Effector CD4-positive, alpha-beta T cell (primary cell): Measurements from ENCODE around the gene TANC2.

Source experiments
- DNase-seq: peaks from one replicate; pipeline ENCODE4 v3.0.0-alpha.2; 2020
- total RNA-seq: gene quantifications from one replicate; lab custom pipeline; 2026; lab: John Stamatoyannopoulos, UW

Gene TANC2
- total RNA-seq = 11.3 reads per million, percentile 34 among the genes with 10 or more reads in this experiment

DNA sequence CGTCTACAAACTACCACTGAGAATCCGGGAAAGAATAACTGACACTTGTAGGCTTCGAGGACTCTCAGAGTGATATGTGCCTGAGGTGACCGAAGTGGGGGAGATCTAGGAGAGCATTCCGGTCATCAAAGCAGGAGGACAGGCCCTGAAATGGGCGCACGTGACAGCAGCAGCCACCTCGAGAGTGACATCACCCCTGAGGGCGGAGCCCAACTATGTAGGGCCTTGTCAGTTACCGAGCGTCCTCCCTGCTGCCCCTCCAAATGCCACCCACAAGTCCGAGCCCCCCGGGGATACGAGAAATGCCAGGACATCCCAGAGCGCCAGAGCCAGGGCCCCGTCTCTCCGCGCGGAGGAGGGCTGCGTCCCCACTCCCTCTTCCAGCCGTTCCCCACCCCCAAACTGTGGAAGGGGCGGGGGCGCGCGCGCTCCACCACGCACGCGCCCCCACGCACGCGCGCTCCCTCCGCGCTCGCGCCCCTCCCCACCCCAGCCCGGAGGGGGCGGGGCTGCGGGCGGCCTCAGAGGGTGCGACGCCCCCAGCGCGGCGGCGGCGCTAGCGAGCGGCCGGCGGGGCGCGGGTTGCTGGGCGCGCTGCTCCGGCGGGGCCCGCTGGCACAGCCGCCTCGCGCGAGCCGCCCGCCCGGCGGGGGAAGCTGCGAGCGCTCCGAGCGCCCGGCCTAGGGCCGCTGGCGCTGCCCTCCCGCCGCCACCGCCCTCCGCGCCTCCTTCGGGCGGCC is at the start of gene TANC2:
TANC2 (plus strand) TSS at position 550 of the 740 bp plus-strand sequence. CDS start 43,325 bp downstream, outside the sequence.
- DNase-seq = peak; percentile 67

DNA sequence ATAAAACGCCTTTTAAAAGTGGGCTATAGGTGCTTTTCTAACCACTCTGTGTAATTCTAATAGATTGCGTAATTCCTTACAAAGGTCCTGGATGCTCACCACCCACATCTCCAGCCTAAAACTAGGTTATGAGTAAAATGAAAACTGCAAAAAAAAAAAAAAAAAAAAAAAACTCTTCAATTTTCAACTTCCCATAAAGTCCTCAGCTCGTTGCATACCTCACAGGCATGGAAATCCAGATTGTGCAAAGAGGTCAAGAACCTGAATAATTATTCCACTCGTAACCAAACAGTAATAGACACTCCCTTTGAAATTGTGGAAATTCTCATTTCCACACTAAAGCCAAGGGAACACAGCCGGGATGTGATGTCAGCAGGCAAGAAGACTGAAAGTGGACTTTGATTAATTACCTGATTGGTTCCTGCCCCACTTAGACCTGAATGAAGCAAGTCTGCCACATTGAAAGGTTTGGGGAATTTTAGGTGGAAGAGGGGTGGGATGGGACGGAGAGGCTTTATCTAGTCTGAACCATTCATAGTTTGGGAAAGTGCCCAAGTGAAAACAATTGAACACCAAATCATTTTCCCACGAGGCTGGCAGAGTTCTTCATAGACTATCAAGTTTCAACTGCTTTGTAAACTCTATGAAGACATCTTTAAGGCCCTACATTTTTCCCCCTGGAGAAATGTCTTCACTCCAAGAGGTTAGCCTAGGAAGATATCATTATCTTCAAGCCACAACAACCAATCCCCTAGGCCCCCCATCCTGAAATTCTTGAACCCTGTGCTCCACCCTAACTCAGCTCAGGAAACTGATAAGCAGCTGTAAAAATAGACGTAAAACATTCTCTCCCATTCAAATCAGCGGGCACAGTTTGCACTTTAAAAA is 49.1 kb upstream of the TANC2 start:
- DNase-seq = no peak

DNA sequence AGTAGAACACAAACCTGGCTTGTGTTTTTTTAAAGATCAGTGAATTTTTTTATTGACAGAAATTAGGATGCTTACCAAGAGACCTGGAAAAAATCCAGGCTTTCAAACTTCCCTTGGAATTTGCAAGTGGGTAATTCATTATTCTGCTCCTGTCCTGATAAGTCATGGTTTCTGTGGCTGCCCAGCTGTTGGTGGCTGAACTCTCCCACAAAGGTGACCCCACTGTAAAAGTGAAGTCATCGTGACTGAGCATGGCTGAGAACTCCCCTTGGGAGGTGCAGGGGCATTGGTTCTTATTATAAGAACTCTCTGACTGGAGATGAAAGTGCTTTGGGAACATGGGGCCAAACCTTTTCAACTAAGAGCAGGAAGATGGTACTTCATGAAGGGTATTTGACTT is 46.6 kb upstream of the TANC2 start:
- DNase-seq = no peak

DNA sequence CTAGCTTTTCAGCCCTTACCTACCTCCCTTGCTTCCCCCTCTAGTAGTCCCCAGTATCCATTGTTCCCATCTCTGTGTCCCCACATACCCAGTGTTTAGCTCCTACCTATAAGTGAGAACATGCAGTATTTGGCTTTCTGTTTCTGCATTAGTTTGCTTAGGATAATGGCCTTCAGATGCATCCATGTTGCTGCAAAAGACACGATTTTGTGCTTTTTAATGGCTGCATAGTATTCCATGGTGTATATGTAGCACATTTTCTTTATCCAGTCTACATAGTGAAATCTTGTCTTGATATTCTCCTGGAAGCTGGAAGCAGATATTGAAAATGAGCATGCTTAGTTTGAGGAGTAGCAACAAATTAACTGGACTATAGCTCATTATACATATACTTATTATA is 45.7 kb upstream of the TANC2 start:
- DNase-seq = no peak

DNA sequence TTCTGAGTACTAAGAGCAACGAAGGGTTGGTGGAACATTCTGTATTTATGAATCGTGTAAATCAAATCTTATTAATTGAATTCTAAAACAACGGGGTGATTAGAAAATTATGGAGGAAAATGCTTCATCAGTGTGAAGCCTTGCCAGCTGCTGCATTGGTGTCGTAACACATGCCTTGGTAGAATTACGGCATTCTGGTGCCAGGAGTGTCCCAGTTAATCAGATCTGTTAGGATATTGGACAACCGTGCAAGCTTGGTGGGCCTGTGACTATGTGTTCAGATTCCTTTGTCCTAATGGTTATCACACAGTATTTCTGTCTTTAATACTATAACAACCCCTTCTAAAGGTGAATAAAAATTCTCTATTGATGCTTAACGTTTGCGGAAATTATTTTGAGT is 44.2 kb upstream of the TANC2 start:
- no peak for DNase-seq

DNA sequence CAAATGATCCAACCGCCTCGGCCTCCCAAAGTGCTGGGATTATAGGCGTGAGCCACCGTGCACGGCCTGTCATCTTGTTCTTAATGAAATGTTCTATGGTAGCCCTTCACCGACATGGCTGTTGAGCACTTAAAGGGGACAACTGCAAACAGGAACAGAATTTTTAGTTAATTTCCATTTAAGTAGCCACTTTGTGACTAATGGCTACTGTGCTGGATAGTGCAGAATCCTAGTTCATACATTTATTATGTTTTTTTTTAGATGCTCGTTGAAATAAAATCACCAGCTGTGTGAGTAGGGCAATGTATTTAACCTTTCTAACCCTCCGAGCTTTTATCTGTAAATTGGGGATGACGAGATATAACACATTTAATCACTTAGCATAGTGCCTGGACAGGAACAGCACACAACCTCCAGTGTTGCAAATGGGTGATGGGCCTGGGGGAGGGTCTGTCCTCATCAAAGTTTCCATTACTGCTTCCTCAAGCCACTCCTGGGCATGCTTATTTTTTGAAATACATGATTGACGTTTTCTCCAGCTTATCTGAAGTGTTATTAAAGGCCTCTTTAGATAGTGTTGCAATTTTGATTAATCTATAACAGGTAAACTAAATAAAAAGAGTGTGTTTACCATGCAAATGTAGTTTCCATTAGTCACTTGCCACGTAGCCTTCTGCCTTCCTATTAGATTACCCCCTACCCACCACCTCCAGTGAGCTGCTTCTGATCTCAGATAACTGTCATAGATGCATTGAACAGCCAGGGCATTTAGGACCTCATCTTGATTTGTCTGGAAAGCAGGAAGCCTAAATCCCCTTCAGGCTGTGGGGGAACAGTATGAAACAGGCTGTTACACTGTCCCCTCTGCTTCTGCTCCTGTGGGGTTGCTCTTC is 42.5 kb upstream of the TANC2 start:
- no peak for DNase-seq

DNA sequence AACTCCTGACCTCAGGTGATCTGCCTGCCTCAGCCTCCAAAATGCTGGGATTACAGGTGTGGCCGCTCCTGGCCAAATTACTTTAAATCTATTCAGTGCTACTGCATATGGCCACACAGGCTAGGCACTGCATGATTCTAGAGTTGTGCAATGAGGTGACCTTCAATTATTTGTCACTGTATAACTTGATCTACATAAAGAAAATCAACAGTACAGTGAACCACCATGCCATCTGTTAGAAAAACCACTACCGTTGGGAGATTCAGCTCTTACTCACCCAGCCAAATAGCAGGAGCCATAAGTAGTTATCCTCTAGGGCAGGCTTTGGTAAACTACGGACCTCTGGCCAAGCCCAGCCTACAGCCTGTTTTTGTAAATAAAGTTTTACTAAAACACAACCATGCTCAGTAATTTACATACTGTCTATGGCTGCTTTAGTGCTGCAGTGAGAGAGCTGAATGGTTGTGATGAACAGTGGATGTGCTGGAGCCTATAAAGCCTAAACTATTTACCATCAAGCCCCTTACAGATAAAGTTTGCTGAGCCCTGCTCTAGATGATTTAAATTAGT is 40.7 kb upstream of the TANC2 start:
- no peak for DNase-seq

DNA sequence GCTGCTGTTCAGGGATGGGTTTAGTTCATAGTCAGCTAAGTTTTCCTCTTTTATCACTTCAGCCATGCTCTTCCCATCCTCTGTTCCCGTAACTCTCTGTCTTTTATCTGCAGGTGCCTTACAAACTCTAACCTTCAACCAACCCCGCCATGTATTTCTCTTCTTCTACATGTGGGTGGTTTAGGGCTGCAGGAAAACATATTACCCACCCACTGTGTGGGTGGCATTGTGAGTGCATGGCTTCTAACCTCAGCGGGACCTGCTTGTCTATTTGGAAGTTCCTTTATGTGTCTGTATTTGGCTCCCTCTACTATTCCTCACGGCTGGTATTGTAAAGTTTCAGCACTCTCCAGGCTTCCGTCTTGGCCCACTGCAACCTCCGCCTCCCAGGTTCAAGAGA is 39.0 kb upstream of the TANC2 start:
- DNase-seq = no peak

DNA sequence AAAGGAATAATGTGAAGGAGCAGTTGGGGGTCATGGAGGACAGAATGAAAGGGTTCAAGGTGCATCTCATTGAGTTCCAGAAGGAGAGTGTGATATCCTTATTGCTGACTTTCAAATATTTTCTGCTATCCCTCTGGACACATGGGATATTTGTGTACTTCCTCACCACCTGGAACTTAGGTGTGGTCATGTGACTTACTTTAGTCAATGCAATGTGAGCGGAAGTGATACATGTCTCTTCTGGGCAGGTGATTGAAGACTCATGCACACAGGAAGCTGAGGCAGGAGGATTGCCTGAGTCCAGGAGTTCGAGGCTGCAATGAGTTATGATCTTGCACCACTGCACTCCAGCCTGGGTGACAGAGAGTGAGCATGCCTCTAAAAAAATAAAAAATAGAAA is 36.7 kb upstream of the TANC2 start:
- no peak for DNase-seq

DNA sequence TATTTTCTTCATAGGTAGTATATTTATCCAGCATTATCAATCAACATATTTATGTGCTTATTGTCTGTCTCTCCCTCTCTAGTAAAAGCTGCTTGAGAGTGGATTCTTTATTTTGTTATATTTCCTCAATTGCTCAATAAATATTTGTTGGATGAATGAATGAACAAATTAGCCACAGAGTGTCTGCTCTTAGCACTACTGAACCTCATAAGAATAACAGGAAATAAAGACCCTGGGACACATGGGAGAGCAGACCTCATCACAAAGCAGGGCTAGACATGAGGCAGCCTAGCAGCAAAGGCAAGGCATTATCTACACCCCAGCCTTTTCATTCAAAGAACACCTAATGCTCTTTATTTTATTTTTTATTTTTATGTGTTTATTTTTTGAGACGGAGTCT is 34.9 kb upstream of the TANC2 start:
- no peak for DNase-seq

DNA sequence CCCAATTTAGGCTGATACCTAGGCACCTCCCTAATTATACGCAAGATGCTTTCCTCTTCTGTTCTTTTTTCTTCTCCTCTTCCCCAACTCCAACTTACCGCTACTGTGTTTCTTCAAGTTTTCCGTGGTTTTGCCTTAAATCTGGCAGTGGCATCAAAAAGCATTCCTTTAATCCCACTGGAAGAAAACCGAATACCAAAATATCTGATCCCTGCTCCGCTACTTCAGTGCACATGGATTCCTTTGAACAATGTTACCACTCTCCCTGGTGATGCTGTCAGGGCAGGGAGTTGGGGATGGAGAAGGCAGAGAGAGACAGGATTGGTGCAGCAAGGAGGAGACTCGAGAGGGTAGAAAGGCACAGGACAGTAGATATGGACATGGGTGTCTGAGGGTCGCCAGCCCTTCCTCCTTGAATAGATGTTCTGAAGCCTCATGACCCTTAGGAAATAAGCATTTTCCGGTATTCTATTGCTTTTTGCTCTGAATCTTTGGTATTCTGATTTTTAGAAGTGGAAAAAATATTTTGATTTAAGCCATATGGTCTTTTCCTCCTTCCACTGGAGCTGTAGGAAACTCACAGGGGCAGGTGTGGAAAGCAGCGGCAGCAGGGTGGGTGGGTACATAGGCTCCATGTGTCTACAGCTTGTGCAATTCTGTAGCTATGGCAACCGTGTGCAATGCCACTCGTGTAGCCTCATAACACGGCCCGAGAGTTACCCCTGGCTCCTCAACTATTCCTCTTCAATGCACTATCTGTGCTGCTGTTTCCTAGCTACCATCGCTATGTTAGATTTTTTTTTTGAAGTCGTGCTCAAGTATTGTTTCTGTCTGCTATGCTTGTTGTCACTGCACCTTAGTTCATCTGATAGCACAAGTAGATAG is 32.3 kb upstream of the TANC2 start:
- DNase-seq = no peak

DNA sequence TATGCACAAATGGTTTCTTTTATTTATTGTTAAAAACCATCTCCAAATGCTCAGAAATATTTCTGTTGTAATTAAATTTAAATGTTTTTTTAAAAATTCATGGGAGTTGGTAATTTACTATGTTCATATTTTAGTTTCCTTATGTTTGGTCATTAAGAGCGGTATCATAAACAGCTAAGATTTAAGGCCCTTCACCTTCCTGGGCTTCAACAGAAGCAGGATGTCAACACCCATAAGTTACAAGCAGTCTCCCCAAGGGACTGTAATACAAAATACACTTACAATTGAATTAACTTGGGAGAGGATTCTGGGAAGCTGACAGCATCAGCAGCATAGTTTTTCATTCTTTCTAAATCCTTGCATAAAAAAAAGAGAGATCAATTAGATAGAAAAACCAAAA is 30.9 kb upstream of the TANC2 start:
- DNase-seq = no peak

DNA sequence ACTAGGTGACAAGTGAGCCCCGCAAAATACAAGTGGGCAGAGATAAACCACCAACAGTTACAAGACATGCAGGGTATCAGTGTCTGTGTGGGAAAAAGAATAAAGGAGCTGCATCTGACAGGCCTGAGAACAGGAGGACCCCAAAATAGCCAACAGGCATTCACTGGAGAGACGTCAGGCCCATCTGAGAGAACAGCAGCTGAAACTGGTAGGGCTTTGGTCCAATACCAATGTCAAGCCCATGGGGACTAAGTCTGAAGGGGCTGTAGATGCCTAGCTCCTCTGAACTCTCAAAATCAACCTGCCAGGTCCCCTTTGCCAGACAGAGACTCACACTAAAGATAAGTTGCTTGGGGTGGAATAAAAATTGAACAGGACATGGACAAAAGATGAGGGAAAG is 30.5 kb upstream of the TANC2 start:
- DNase-seq = no peak

DNA sequence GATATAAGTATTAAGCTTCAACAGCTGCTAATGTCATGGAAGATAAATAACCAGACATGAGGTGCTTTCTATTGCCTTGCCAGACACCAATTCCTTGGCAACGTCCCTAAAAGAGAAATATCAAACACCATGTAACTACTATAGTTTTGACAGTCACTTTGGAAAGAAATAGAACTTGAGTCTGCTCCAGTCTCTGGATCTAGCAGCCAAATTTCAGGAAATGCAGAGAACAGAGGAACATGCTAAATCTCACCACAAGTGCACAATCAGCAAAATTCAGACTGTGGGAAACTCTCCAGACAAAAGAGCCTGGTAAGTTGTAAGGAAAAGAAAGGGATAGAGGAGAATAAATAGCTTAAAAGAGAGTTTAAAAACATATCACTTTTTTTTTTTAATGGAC is 28.4 kb upstream of the TANC2 start:
- DNase-seq = no peak

DNA sequence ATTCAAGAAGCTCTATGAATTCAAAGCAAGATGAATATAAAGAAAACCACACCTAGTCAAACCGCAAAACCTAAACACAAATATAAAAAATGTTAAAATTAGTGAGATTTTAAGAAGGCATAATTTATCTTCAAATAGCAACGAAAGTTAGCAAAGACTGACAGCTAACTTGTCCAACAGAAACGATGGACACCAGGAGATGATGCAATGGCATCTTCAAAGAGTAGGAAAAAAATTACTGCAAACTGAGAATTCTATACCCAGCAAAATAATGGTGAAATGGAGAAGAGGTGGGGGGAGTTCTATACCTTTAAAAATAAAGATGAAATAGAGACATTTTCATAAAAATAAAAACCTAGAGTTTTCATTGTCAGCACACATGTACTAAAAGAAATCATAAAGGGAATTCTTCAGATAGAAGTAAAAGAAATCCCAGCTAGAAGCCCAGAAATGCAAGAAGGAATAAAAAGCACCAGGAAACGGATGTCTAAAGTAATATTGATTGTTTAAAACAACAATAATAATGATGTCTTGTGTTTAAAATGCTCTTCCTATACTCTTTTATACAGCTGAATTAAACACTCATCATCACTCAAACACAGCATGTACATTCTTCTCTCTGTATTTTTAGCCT is 24.6 kb upstream of the TANC2 start:
- DNase-seq = no peak

DNA sequence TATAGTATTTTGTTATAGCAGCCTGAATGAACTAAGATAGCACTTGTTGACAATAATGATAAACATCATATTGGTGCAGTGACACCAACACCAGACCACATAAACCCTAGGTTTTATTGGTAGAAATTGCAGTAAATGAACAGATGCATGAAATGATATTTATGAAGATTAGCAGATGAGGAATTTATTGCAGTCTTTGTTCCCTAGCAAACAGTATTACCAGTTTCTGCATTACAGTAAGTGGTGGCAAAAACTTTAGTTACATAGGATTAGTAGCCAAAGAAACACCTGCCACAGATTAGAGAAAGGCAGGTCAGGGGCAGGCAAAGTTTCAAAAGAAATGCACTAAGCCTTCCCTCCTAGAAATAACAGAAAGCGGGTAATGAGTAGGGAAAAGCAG is 17.7 kb upstream of the TANC2 start:
- no peak for DNase-seq

DNA sequence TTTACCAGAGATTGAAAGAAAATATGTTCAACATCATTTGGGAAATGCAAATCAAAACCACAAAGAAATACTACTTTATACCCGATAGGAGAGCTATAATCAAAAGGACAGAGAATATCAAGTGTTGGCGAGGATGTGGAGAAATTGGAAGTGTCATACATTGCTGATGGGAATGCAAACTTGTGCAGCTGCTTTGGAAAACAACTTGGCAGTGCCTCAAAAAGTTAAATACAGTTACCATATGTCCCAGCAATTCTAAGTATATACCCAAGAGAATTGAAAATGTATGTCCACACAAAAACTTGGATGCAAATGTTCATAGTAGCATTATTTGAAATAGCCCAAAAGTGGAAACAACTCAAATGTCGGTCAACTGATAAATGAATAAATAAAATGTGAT is 17.0 kb upstream of the TANC2 start:
- no peak for DNase-seq

DNA sequence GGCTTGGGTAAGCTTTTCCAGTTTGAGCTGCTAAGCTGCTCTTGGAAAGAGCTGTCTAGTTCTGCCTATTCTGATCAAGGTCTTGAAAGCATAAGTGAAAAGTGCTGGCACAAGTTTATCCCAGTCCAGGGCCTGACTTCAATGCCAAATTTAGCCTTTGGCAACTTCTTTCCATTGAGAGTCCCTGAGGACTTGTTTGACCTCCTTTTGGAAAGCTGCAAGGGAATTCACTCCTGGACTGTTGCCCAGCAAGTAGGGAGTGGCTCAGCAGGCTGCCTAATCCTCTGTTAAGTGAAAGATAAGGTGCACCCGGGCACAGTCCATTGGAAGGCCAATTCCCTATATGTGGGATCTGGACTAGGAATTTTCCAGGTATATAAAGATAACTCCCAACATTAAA is 16.0 kb upstream of the TANC2 start:
- no peak for DNase-seq

DNA sequence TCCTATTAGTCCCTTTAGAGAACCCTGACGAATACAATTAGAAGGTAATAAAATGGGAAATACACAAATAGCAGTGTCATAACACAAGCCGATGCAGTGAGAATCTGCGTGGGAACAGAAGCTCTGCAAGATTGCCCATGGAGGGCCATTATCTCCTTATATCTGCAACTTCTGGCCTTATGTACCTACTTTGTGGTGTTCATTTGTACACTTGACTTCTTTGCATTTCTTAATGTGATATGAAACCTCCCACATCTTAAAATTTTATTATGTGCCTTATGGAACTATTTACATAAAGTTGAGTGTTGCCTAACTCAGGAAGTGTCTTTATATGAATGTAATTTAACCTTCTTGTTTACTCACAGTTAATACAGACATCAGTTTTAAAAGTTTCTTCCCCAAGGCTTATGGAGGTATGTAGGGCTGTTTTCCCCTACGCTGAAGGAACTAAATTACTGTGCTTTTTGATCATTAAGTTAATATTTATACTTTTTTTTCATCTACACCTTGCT is 10.1 kb upstream of the TANC2 start:
- no peak for DNase-seq

DNA sequence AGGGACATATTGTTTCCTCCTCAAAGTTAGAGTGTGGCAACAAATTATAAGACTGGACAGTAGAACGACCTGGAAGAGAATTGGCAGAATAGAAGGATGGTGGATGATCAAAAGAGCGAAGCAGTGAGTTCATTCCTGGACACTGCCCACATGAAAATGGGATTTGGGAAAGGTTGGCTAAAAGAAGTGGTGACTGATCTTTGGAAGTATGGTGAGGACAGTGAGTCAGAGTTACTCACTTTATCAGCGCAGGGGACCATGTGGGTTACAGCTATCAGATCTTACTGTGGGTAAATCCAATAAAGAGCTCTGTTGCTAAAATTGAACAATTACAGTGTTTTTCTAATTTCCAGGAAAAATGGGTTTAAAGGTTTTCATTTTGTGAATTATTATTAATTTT is 2.7 kb upstream of the TANC2 start:
- DNase-seq = no peak

DNA sequence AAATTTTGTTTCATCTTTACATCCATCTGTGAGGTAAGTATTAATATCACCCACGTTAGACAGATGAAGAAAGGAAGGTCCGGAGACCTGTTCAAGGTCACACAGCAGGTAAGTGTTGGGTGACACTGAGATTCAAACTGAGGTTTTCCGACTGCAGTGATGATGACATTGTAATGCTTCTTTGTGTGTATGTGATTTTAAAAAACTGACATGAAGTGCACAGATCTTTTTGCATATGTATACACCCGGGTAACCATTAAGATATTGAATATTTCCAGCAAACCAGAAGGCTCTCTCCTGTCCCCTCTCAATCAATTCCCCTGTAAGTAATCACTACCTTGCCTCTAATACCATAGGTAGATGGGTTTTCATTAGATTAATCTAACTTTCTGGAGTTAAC is 1.5 kb upstream of the TANC2 start:
- no peak for DNase-seq
